Neural progenitor cell (in vitro differentiated cells): ENCODE data around the gene LGALS3BP. TPM values are rescaled to one million over a fixed set of nuclear protein-coding genes. Genes with fewer than 3 reads are reported as not detected.

Experiments used
- DNase-seq: peaks from one replicate; pipeline ENCODE4 v3.0.0-alpha.2; 2016; ENCODE audit warnings: low spot score
- H2AFZ ChIP-seq: fragments of 200-600 bp; sonication (generic); replicated peaks from 2 replicates; pipeline ENCODE4 v1.6.1; 2016; ENCODE audit warnings: antibody characterized with exemption
- H3F3A ChIP-seq: fragments of 200-600 bp; sonication (generic); 2 replicates; pipeline ENCODE4 v1.6.1; 2016; ENCODE audit warnings: antibody characterized with exemption, low read depth
- H3K27ac ChIP-seq: fragments of 200-600 bp; sonication (generic); 2 replicates; pipeline ENCODE4 v1.5.1; 2016; ENCODE audit warnings: mild to moderate bottlenecking
- H3K27me3 ChIP-seq: fragments of 200-600 bp; sonication (generic); 2 replicates; pipeline ENCODE4 v1.6.1; 2016; ENCODE audit warnings: mild to moderate bottlenecking, moderate library complexity
- H3K36me3 ChIP-seq: fragments of 200-600 bp; sonication (generic); 2 replicates; pipeline ENCODE4 v1.5.1; 2016
- H3K4me1 ChIP-seq: fragments of 200-600 bp; sonication (generic); 2 replicates; pipeline ENCODE4 v1.6.1; 2016; ENCODE audit warnings: mixed run types
- H3K4me2 ChIP-seq: fragments of 200-600 bp; sonication (generic); 2 replicates; pipeline ENCODE4 v1.6.1; 2016
- H3K4me3 ChIP-seq: fragments of 200-600 bp; sonication (generic); 2 replicates; pipeline ENCODE4 v1.5.1; 2016
- H3K79me2 ChIP-seq: fragments of 200-600 bp; sonication (generic); 2 replicates; pipeline ENCODE4 v1.6.1; 2016; ENCODE audit warnings: low read depth
- H3K9ac ChIP-seq: fragments of 200-600 bp; sonication (generic); 2 replicates; pipeline ENCODE4 v1.6.1; 2016
- H3K9me3 ChIP-seq: fragments of 200-600 bp; sonication (generic); 2 replicates; pipeline ENCODE4 v1.5.1; 2016; ENCODE audit warnings: low read depth
- H4K20me1 ChIP-seq: fragments of 200-600 bp; sonication (generic); 2 replicates; pipeline ENCODE4 v1.6.1; 2016; ENCODE audit warnings: low read depth
- H3K27ac Mint-ChIP-seq: 3 replicates; pipeline ENCODE4 v1.8.0; 2021; ENCODE audit warnings: mixed read lengths
- H3K27me3 Mint-ChIP-seq: 2 replicates; pipeline ENCODE4 v1.8.0; 2022; ENCODE audit warnings: low read depth, mild to moderate bottlenecking, inconsistent platforms, moderate library complexity, mixed read lengths; ENCODE audit not compliant: insufficient read depth
- H3K36me3 Mint-ChIP-seq: 3 replicates; pipeline ENCODE4 v1.8.0; 2021; ENCODE audit warnings: mixed read lengths
- H3K4me1 Mint-ChIP-seq: 3 replicates; pipeline ENCODE4 v1.8.0; 2021; ENCODE audit warnings: mixed read lengths
- H3K4me3 Mint-ChIP-seq: 3 replicates; pipeline ENCODE4 v1.8.0; 2021; ENCODE audit warnings: mild to moderate bottlenecking, moderate library complexity, mixed read lengths
- H3K9me3 Mint-ChIP-seq: 3 replicates; pipeline ENCODE4 v1.8.0; 2020; ENCODE audit warnings: mixed read lengths
- CTCF ChIP-seq: fragments of 200-600 bp; sonication (generic); IDR thresholded peaks from 2 replicates; pipeline ENCODE4 v1.5.1; 2017; ENCODE audit warnings: antibody characterized with exemption, mild to moderate bottlenecking
- EZH2 ChIP-seq: fragments of 200-600 bp; sonication (generic); IDR thresholded peaks from 2 replicates; pipeline ENCODE4 v1.6.1; 2017; ENCODE audit warnings: antibody characterized with exemption, mild to moderate bottlenecking, moderate library complexity
- EZH2phosphoT487 ChIP-seq: fragments of 200-600 bp; sonication (generic); IDR thresholded peaks from 2 replicates; pipeline ENCODE4 v1.6.1; 2017; ENCODE audit warnings: antibody characterized with exemption
- total RNA-seq: library from RNA; depleted of rRNA; stranded (reverse); fragments of >200 nt; gene quantifications from 2 replicates; pipeline ENCODE4 v1.2.3, GENCODE V29; 2015; ENCODE audit warnings: low replicate concordance

The LGALS3BP gene
- total RNA-seq, 1 donor from 2014 or later: 17.5 TPM

- no peak for DNase-seq
- Histone ChIP-seq H3K4me2 (peak overlapping the region; percentile 37), H3K36me3 (no peaks in the 10 kb centered on the region), H3K4me1 (peaks cover 6% of the 10 kb centered on the region), H3K4me3 (no peak overlapping the region), H3K9ac (no peak overlapping the region), H3F3A (peaks cover 13% of the 10 kb centered on the region), H2AFZ (no peak overlapping the region), H3K79me2 (no peaks in the 10 kb centered on the region), H3K27me3 (peaks cover 8% of the 10 kb centered on the region), H3K9me3 (no peaks in the 10 kb centered on the region), H4K20me1 (no peaks in the 10 kb centered on the region), H3K27ac (no peak overlapping the region)
- H3K4me1 Mint-ChIP-seq: peaks cover 19% of the 10 kb centered on the region
- H3K4me3 Mint-ChIP-seq: no peak overlapping the region
- no peak overlapping the region for H3K27ac Mint-ChIP-seq
- peaks cover 2% of the 10 kb centered on the region for H3K27me3 Mint-ChIP-seq
- TF ChIP-seq EZH2: no peak
- no peaks in the 10 kb centered on the region for H3K9me3 Mint-ChIP-seq
- H3K36me3 Mint-ChIP-seq: peaks cover 9% of the 10 kb centered on the region
Measured at GRCh38 chr17:78986048-78986648, 6.4 kb upstream of the LGALS3BP start.

DNA sequence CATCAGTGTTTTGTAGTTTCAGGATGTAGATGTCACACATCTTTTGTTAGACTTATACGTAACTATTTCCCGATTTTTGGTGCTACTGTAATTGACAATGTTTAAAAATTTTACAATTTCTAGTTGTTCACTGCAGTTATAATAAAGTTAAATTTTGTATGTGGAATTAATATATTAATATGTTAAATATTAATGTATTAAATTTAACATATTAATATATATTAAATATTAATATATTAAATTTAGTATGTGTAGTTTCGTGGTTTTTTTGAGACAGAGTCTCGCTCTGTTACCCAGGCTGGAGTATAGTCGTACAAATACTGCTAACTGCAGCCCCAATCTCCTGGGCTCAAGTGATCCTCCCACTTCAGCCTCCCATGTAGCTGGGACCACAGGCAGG is 5.7 kb upstream of the LGALS3BP start:
- Mint-ChIP-seq H3K27me3 (peaks cover 2% of the 10 kb centered on the region), H3K36me3 (peaks cover 8% of the 10 kb centered on the region), H3K4me3 (no peak overlapping the region), H3K27ac (no peak overlapping the region), H3K9me3 (no peaks in the 10 kb centered on the region), H3K4me1 (peaks cover 21% of the 10 kb centered on the region)
- Histone ChIP-seq H3K4me2 (no peak overlapping the region), H3K4me1 (peaks cover 14% of the 10 kb centered on the region), H3K9ac (no peak overlapping the region), H2AFZ (no peak overlapping the region), H4K20me1 (no peaks in the 10 kb centered on the region), H3K79me2 (no peaks in the 10 kb centered on the region), H3K4me3 (no peak overlapping the region), H3K27me3 (peaks cover 8% of the 10 kb centered on the region), H3K27ac (no peak overlapping the region), H3K9me3 (no peaks in the 10 kb centered on the region), H3K36me3 (no peaks in the 10 kb centered on the region), H3F3A (peaks cover 21% of the 10 kb centered on the region)
- TF ChIP-seq EZH2 (no peak), CTCF (no peak), EZH2phosphoT487 (no peak)
- DNase-seq: no peak

DNA sequence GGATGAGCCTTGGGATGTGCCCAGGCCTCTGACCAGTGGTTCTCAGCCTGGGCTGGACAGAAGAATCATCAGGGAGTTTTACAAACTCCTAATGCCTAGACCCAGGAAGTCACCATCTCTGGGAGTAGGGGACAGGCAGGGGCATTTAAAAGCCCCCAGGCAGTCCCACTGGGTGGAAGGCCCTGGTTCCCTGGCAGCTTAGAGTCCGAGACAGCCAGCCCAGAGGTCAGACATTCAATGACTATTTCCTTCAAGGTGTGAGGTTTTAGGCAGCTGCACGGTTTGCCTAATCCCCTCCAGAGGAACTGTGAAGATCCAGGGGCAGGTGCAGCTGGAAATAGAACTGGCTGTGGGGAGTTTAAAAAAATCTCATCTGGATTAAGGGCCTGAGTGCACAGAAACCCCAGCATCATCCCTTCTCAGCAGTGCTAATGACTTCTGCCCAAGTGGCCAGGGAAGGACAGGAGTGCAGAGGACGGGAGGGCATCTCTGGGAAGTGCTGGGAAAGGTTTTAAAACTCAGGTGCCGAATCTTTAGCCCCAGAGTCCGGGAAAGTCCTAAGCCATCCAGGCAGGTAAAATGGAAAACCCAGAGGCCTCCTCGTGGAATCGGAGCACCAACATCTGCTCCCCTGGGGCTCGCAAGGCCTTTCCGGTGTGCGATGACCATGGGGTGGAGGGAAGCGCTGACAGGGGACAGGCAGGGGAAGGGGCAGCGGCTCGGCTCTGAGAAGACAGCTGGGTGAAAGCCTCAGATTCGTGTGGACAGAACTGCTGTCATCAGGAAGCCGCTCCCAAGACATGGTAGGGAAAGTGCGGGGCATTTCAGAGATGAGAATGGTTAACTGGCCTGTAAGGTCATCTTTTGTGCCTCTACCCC is 1.5 kb upstream of the LGALS3BP start:
- peak; percentile 42 for DNase-seq
- Histone ChIP-seq H3K9ac (no peak overlapping the region), H3K27ac (peak overlapping the region; percentile 27), H3K4me3 (no peak overlapping the region), H4K20me1 (no peaks in the 10 kb centered on the region), H3K36me3 (no peaks in the 10 kb centered on the region), H3K27me3 (peaks cover under 1% of the 10 kb centered on the region), H2AFZ (no peak overlapping the region), H3K4me2 (no peak overlapping the region), H3K4me1 (peaks cover 24% of the 10 kb centered on the region), H3K9me3 (no peaks in the 10 kb centered on the region), H3F3A (peaks cover 23% of the 10 kb centered on the region), H3K79me2 (peaks cover 13% of the 10 kb centered on the region)
- H3K27me3 Mint-ChIP-seq: no peaks in the 10 kb centered on the region
- H3K36me3 Mint-ChIP-seq: no peaks in the 10 kb centered on the region
- H3K27ac Mint-ChIP-seq: peak overlapping the region; percentile 60
- peaks cover 22% of the 10 kb centered on the region for H3K4me1 Mint-ChIP-seq
- H3K4me3 Mint-ChIP-seq: no peak overlapping the region
- H3K9me3 Mint-ChIP-seq: no peaks in the 10 kb centered on the region
- TF ChIP-seq EZH2phosphoT487 (no peak), EZH2 (no peak), CTCF (no peak)

DNA sequence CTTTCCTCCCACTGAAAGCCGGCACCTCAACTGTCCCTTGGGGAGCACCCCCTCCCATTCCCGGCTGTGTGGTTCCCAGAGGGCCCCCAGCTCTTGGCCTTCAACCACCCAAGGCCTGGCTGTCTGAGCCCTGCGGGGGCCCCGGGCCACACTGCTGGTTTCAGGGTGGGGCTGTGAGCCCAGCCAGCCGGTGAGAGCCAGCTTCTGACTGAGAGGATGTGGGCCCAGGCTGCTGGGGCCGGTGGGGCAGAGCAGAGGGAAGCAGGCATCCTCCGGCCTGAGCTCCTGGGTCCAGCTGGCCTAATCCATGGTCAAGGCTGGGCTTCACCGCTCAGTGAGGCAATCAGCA is 875 bp upstream of the LGALS3BP start:
- Histone ChIP-seq H4K20me1 (no peaks in the 10 kb centered on the region), H3F3A (peaks cover 23% of the 10 kb centered on the region), H3K9me3 (no peaks in the 10 kb centered on the region), H3K4me2 (no peak overlapping the region), H3K9ac (no peak overlapping the region), H3K4me1 (peaks cover 24% of the 10 kb centered on the region), H3K27me3 (no peaks in the 10 kb centered on the region), H3K36me3 (no peaks in the 10 kb centered on the region), H3K79me2 (peaks cover 13% of the 10 kb centered on the region), H3K4me3 (no peak overlapping the region), H2AFZ (no peak overlapping the region), H3K27ac (peak overlapping the region; percentile 27)
- no peak overlapping the region for H3K27ac Mint-ChIP-seq
- H3K27me3 Mint-ChIP-seq: no peaks in the 10 kb centered on the region
- no peaks in the 10 kb centered on the region for H3K36me3 Mint-ChIP-seq
- DNase-seq: no peak
- TF ChIP-seq CTCF (no peak), EZH2phosphoT487 (no peak), EZH2 (no peak)
- no peak overlapping the region for H3K4me3 Mint-ChIP-seq
- H3K4me1 Mint-ChIP-seq: peaks cover 17% of the 10 kb centered on the region
- H3K9me3 Mint-ChIP-seq: no peaks in the 10 kb centered on the region
